Mucosa of descending colon (tissue), 3 donors: Measurements from ENCODE around the gene DMXL1. TPM values are rescaled to one million over a fixed set of nuclear protein-coding genes. Genes with fewer than 3 reads are reported as not detected.

ENCODE experiments used
- ATAC-seq: fragments of 200-7000 bp; cut with Tn5 transposase; one replicate; pipeline ENCODE4 v1.9.1; 2020; ENCODE audit warnings: mild to moderate bottlenecking, moderate library complexity
- DNase-seq, 3 donors: peaks; one replicate each; pipeline ENCODE4 v3.0.0-alpha.2; 2020
- H3K36me3 ChIP-seq: fragments of 200-600 bp; one replicate; pipeline ENCODE4 v1.8.0; 2021; ENCODE audit warnings: low read depth, mild to moderate bottlenecking
- H3K4me1 ChIP-seq: fragments of 200-600 bp; one replicate; pipeline ENCODE4 v1.8.0; 2021; ENCODE audit warnings: low read depth, mild to moderate bottlenecking
- H3K4me3 ChIP-seq: fragments of 200-600 bp; one replicate; pipeline ENCODE4 v1.8.0; 2021; ENCODE audit warnings: mild to moderate bottlenecking
- H3K9me3 ChIP-seq: fragments of 200-600 bp; one replicate; pipeline ENCODE4 v1.8.0; 2021; ENCODE audit warnings: mild to moderate bottlenecking
- intact Hi-C, 2 donors: fragments of 100-400 bp; cut with DNase I in 1 of 2; cut with micrococcal nuclease in 1 of 2; formaldehyde crosslinking; loops; one replicate each; pipeline versions ENCODE4 v1.11.0 to v1.11.1; 2022; cut with DNase I, micrococcal nuclease
- total RNA-seq, 3 donors: library from RNA; stranded (reverse); fragmentation: NEBNext Ultra II Directional in 2 of 3; extraction: Animal tissue kit (Norgen Biotek cat#: 25700) in 2 of 3; gene quantifications; one replicate each; pipeline versions ENCODE4 v1.2.1 to v1.2.4, GENCODE V29; 2021 to 2023
- TF ChIP-seq, protein P1 (sequence below): fragments of 200-600 bp; IDR thresholded peaks from one replicate; pipeline ENCODE4 v1.8.0; 2022; ENCODE audit warnings: antibody characterized with exemption, mild to moderate bottlenecking
- donor health status: DM: no; HTN: no; CAD: no; lungs with moderate emphysema.
- donor health status: DM: no; HTN: no; CAD: no.
- donor health status: DM: no; HTN: yes; CAD: no.

The DMXL1 gene
- total RNA-seq, 3 donors from 2014 or later: 34.7 to 60.0 (median 51.0) TPM

DNA sequence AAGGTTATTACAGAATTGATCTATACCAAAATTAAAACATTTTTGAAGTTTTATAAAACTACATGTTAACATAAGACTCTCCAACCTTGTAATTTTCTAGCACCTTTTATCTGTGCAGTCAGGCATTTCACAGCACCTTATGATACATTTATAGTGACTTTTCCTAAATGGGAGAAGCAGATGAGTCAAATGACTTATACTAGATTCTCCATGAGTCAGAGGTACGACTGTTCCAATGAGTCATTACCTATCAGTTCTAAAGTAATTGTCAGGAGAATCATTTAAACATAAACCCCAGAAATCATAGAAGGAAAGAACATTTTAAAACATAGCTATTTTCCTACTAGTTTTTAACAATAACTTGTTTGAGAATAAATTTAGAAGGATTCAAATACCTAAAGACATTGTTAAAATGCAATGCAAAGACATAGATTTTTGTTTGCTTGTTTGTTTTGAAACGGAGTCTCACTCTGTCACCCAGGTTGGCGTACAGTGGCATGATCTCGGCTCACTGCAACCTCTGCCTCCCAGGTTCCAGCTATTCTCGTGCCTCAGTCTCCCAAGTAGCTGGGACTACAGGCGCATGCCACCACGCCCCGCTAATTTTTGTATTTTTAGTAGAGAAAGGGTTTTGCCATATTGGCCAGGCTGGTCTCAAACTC is 34.7 kb upstream of the DMXL1 start:
- TF ChIP-seq, protein P1, sequence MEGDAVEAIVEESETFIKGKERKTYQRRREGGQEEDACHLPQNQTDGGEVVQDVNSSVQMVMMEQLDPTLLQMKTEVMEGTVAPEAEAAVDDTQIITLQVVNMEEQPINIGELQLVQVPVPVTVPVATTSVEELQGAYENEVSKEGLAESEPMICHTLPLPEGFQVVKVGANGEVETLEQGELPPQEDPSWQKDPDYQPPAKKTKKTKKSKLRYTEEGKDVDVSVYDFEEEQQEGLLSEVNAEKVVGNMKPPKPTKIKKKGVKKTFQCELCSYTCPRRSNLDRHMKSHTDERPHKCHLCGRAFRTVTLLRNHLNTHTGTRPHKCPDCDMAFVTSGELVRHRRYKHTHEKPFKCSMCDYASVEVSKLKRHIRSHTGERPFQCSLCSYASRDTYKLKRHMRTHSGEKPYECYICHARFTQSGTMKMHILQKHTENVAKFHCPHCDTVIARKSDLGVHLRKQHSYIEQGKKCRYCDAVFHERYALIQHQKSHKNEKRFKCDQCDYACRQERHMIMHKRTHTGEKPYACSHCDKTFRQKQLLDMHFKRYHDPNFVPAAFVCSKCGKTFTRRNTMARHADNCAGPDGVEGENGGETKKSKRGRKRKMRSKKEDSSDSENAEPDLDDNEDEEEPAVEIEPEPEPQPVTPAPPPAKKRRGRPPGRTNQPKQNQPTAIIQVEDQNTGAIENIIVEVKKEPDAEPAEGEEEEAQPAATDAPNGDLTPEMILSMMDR: no peak
- Histone ChIP-seq H3K4me3 (no peak overlapping the region), H3K9me3 (no peaks in the 10 kb centered on the region), H3K4me1 (peaks cover 4% of the 10 kb centered on the region), H3K36me3 (no peaks in the 10 kb centered on the region)
- no peak for DNase-seq
- peak; percentile 73 for ATAC-seq
- intact Hi-C loops: no loop called here

DNA sequence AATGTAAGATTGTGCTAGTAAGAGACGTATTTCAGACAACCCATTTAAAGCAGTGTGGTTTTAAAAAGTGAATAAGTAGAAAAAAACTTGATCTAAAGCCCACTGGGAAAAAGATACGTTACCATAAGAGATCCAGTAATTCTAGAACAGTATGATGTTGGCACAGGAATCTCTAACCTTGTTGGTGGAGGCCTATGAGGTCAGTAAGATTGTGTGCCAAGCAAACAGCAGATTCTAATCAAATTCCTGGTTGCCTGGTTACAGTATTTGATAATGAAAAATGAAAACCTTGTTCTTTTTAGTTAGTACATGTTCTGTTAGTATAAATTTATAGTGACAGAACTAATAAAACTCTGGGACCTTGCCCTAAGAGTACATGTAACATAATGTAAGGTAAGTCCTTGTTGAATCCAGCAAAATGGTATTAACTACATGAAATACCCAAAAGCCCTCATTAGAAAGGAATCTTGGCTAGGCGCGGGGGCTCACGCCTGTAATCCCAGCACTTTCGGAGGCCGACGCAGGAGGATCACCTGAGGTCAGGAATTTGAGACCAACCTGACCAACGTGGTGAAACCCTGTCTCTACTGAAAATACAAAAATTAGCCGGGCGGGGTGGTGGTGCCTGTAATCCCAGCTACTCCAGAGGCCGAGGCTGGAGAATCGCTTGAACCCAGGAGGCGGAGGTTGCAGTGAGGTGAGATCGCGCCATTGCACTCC is 33.2 kb upstream of the DMXL1 start:
- no peak for DNase-seq
- intact Hi-C loops: no loop called here
- ATAC-seq: peak; percentile 70
- TF ChIP-seq, protein P1: no peak
- no peak overlapping the region for H3K4me3 ChIP-seq
- peaks cover 4% of the 10 kb centered on the region for H3K4me1 ChIP-seq
- H3K36me3 ChIP-seq: no peaks in the 10 kb centered on the region
- H3K9me3 ChIP-seq: no peaks in the 10 kb centered on the region

GRCh38 chr5:119048246-119048645 is 22.6 kb upstream of the DMXL1 start:
- TF ChIP-seq, protein P1: no peak
- no peaks in the 10 kb centered on the region for H3K4me1 ChIP-seq
- H3K9me3 ChIP-seq: no peaks in the 10 kb centered on the region
- no peak overlapping the region for H3K4me3 ChIP-seq
- intact Hi-C loops: no loop called here
- ATAC-seq (no peak), DNase-seq (no peak)
- no peaks in the 10 kb centered on the region for H3K36me3 ChIP-seq

GRCh38 chr5:119049824-119050449 is 20.9 kb upstream of the DMXL1 start:
- ATAC-seq: no peak
- Histone ChIP-seq H3K36me3 (no peaks in the 10 kb centered on the region), H3K4me1 (no peaks in the 10 kb centered on the region), H3K9me3 (no peaks in the 10 kb centered on the region), H3K4me3 (no peak overlapping the region)
- intact Hi-C loops: no loop called here
- TF ChIP-seq, protein P1: no peak
- DNase-seq: no peak

DNA sequence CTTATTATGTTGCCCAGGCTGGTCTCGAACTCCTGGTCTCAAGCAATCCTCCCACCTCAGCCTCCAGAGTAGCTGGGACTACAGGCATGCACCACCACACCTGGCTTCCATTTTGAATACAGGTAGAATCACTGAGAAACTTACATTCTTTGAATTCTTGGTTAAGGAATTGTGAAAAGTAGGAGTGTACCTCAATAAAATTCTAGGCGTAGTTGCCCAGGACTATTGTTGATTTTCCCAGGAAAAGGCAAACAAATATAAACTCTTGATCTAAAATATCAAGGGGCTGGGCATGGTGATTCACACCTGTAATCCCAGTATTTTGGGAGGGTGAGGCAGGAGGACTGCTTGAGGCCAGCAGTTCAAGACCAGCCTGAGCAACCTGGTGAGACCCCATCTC is 16.8 kb upstream of the DMXL1 start:
- H3K4me3 ChIP-seq: no peak overlapping the region
- intact Hi-C loops: no loop called here
- H3K9me3 ChIP-seq: no peaks in the 10 kb centered on the region
- DNase-seq: no peak
- H3K36me3 ChIP-seq: no peaks in the 10 kb centered on the region
- no peaks in the 10 kb centered on the region for H3K4me1 ChIP-seq
- peak; percentile 38 for ATAC-seq
- TF ChIP-seq, protein P1: no peak
